Measurements from ENCODE around the gene UBR4. TPM values are rescaled to one million over a fixed set of nuclear protein-coding genes. Genes with fewer than 3 reads are reported as not detected.
"Not testable (repeated sequence)": the region's sequence is repeated elsewhere in the genome, so short reads cannot be mapped to it uniquely, and the experiment has no call there.

UBR4 gene
- total RNA-seq, 1 donor from 2014 or later = 58.1 TPM

DNA sequence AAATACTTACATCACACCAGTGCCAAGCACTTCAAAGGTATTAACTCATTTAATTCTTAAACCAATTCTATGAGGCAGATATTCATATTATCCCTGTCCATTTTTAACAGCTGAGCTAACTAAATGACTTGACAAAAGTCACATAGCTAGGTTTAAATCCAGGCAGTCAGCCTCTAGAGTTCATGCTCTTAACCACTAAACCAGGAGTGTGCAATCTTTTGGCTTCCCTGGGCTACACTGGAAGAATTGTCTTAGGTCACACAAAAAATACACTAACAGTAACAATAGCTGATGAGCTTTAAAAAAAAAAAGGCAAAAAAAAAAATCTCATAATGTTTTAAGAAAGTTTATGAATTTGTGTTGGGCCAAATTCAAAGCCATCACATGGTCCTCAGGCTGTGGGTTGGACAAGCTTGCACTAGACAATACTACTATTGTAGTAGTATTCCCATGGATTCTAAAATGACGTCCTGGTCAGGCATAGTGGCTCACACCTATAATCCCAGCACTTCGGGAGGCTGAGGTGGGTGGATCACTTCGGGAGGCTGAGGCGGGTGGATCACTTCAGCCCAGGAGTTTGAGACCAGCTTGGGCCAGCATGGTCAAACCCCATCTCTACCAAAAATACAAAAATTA lies 10.0 kb downstream of the UBR4 start:
- DNase-seq = no peak
- no peak for ATAC-seq (ENCODE audit: poor library complexity)
- intact Hi-C loops (cut with DNase I) = no loop called here

GRCh38 chr1:19199329-19199968 lies 10.6 kb downstream of the UBR4 start:
- DNase-seq (no peak), ATAC-seq (ENCODE audit: poor library complexity) (no peak)
- intact Hi-C loops (cut with DNase I) = no loop called here

GRCh38 chr1:19198820-19199219 lies 11.2 kb downstream of the UBR4 start:
- ATAC-seq (ENCODE audit: poor library complexity) (no peak), DNase-seq (no peak)
- intact Hi-C loops (cut with DNase I) = no loop called here

- intact Hi-C loops (cut with DNase I) = no loop called here
- ATAC-seq (ENCODE audit: poor library complexity) = no peak
- DNase-seq = no peak
Observed at GRCh38 chr1:19197845-19198244, 12.2 kb downstream of the UBR4 start.

DNA sequence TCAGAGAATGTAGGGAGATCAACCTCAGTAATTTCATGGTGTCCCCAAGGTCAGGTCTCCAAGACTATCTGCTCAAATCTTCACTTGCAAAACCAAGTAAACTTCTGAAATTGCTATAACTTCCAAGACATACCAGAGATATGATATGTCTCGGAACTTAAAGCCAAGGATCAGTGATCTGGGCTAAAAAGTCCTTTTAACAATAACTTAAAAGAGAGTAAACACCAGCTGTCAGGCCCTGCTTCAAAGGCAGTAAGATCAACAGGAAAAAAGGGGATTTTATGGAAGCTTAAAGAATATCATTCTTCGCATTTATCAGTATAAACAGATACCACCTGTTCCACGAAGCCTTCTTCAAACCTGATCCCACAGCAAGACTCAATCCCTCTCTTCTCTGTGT lies 13.7 kb downstream of the UBR4 start:
- no peak for ATAC-seq (ENCODE audit: poor library complexity)
- intact Hi-C loops (cut with DNase I) = no loop called here
- DNase-seq = no peak

DNA sequence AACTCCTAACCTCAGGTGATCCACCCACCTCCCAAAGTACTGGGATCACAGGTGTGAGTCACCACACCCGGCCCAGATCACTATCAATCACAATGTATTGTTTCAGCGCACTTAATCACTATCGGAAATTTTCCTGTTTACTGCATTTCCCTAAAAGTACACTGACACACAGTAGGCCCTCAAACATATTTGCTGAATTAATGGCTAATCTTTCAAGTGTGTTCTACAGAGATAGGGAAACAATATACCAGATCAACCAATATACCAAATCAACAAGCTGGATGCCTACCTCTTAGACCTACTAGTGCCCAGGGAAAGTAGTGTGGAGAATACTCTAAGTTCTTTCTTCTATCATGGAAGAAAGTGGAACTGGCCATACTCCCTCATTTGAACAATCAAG lies 17.1 kb downstream of the UBR4 start:
- intact Hi-C loops (cut with DNase I) = no loop called here
- ATAC-seq (ENCODE audit: poor library complexity) (no peak), DNase-seq (no peak)

GRCh38 chr1:19191811-19192210 lies 18.3 kb downstream of the UBR4 start:
- DNase-seq = no peak
- no peak for ATAC-seq (ENCODE audit: poor library complexity)
- intact Hi-C loops (cut with DNase I) = no loop called here

- ATAC-seq (ENCODE audit: poor library complexity) (no peak), DNase-seq (no peak)
- intact Hi-C loops (cut with DNase I) = no loop called here
Observed at GRCh38 chr1:19190468-19190867, 19.6 kb downstream of the UBR4 start.

GRCh38 chr1:19189270-19189669 lies 20.8 kb downstream of the UBR4 start:
- intact Hi-C loops (cut with DNase I) = no loop called here
- ATAC-seq (ENCODE audit: poor library complexity) = no peak
- DNase-seq = no peak

DNA sequence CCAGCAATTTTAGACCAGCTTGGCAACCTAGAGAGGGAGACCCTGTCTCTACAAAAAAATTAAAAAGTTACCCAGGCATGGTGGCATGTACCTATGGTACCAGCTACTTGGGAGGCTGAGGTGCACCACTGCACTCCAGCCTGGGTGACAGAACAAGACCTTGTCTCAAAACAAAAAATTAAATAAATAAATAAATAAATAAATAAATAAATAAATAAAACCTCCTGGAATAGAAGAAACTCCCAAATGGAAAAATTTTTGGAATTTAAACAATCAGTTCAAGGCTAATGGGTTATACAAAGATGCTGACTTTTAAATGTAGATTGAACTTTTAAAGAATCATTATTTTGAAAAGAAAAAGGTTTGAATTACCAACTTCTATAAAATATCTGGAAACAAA lies 22.2 kb downstream of the UBR4 start:
- ATAC-seq (ENCODE audit: poor library complexity) = no peak
- intact Hi-C loops (cut with DNase I) = no loop called here

DNA sequence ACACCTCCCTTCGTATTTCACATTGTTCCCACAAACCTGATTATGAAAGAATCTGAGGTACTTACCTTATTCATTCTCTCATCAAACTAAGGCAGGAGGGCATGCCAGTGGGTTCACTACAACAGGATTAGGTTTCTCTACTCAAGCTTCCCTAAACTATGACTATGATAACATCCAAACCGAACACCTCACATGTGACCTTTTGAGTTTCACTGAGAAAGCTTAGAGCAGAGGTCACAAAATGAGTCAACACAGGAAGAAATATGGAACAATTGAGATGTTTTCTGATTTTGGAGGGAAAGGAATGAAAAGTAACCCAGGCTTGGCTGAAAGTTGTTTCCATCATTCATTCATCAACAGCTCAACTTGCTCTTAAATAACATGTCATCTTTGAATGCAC lies 24.1 kb downstream of the UBR4 start:
- intact Hi-C loops (cut with DNase I) = no loop called here
- no peak for ATAC-seq (ENCODE audit: poor library complexity)

More for the DNA sequence above, 22.2 kb downstream of the UBR4 start:
- DNase-seq = no peak

DNA sequence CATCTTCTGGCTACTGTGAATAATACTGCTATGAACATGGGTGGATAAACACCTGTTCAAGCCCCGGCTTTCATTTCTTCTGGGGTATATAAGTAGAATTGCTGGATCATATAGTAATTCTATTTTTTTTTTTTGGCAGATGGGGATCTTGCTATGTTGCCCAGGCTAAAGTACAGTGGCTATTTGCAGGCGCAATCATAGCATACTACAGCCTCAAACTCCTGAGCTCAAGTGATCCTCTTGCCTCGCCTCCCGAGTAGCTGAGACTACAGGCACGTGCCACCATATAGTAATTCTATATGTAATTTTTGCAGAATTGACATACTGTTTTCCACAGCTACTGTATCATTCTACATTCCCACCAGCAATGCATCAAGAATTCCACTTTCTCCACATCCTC lies 27.8 kb downstream of the UBR4 start:
- DNase-seq (no peak), ATAC-seq (ENCODE audit: poor library complexity) (no peak)
- intact Hi-C loops (cut with DNase I) = no loop called here

More for the DNA sequence above, 24.1 kb downstream of the UBR4 start:
- no peak for DNase-seq

DNA sequence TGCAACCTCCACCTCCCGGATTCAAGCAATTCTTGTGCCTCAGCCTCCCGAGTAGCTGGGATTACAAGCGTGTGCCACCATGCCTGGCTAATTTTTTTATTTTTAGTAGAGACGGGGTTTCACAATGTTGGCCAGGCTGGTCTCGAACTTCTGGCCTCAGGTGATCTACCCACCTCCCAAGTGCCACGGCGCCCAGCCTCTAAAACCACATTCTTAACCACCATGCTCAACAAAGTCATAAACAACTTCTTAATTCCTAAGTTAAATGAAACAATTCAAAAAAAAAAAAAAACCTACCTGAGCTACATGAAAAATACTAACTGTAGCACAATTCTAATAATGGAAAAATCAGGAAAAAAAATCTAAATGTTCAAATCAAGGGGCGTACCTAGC lies 29.8 kb downstream of the UBR4 start:
- ATAC-seq (ENCODE audit: poor library complexity); intact Hi-C loops (cut with DNase I); DNase-seq: not testable (repeated sequence)

GRCh38 chr1:19179597-19180264 lies 30.3 kb downstream of the UBR4 start:
- intact Hi-C loops (cut with DNase I) = loop anchor here (2.0 to 10.0 kb wide), 2 partner anchors 55 to 61 kb away; no protein-coding TSS in a partner anchor
- ATAC-seq (ENCODE audit: poor library complexity) = peak; percentile 85

DNA sequence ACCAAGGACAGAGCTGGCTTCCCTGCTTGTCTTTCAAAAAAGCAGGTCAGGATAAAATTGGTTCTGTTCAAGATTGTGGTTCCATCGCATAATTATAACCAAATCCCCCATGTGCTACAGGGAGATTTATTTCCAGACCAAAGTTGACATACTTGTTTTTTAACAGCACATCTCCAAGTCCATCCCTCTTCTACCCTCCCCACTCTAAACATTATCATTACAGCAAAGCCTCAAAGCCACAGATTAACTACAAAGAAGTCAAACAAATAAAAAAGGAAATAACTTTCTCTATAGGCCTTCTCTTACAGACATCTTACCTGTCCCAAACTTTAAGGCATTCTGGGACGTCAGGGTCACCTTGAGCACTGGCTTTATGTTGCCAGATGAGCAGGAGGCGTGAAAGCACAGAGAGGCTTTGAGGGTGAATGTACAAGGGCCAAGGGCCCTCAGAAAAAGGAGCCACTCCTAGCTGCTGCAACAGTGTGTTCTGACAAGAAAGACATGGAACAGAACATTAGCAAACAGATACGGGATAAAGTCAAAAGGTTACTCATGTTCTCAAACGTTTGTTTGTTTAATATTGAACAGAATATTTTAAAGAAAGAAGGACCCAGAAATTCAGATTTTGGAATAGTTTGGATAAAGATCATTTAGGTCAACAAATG lies 31.2 kb downstream of the UBR4 start:
- intact Hi-C loops (cut with DNase I) = loop anchor here (2.0 to 10.0 kb wide), 2 partner anchors 54 to 62 kb away; no protein-coding TSS in a partner anchor
- ATAC-seq (ENCODE audit: poor library complexity) = peak; percentile 76
- no peak for DNase-seq

More at GRCh38 chr1:19179597-19180264, 30.3 kb downstream of the UBR4 start:
- DNase-seq = no peak

DNA sequence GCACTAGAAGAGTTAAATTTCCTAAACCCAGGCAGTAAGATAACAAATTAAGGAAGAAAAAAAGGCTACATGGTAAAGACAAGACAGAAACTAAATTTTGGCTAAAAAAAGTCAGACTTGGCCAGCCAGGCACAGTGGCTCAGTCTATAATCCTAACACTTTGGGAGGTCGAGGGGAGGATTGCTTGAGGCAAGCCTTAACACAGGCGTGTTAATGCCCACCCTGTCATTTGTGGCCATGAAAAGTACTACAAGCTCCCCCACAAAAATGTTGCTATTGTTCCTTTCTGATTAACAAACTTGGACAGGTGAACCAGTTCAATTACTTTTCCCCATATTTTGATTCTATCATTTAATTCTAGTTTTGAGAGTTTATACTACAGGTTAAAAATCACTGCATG lies 32.3 kb downstream of the UBR4 start:
- ATAC-seq (ENCODE audit: poor library complexity) (no peak), DNase-seq (no peak)
- intact Hi-C loops (cut with DNase I) = loop anchor here (2.0 to 10.0 kb wide), 2 partner anchors 53 to 63 kb away; no protein-coding TSS in a partner anchor

DNA sequence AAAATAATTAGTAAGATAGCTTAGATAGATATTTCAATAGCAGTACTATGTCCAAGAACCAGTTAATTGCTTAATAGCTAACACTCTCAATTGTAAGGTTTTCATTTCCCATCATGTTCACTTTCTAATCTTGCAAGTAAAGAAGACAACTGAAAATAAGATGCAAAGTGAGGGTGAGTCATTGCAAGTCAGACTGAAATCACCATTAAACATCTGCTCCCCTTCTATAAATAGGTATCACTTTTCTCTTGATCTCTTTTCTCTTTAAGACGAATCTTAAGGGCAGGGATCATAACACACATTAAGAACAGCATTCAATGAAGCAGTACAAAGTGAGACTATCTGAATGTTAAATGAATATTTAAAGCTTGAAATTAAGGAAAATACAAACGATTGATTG lies 40.4 kb downstream of the UBR4 start:
- DNase-seq (no peak), ATAC-seq (ENCODE audit: poor library complexity) (no peak)
- intact Hi-C loops (cut with DNase I) = loop anchor here (10.0 kb wide), 2 partner anchors 45 to 65 kb away; no protein-coding TSS in a partner anchor

GRCh38 chr1:19167140-19167539 lies 42.9 kb downstream of the UBR4 start:
- DNase-seq (no peak), ATAC-seq (ENCODE audit: poor library complexity) (no peak)
- intact Hi-C loops (cut with DNase I) = loop anchor here (10.0 kb wide), 1 partner anchor 62 kb away; no protein-coding TSS in a partner anchor

DNA sequence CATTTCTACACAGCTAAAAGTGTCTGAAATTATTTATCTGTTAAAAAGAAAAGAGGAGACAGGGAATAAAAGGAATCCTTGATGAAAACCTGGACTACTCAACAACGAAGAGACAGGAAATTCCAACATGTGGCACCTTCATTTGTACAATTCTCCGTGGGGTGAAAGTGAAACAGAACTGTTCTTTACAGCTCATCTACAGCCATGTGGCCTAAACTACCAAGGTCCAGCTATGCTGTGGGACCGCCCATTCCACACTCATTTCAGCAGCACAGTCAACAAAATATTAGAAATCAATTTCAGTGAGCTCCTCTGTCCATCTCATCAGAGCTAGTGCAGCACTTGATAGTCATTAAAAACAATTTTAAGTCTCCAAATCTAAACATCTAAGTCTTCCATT lies 44.0 kb downstream of the UBR4 start:
- intact Hi-C loops (cut with DNase I) = loop anchor here (10.0 kb wide), 1 partner anchor 61 kb away; no protein-coding TSS in a partner anchor
- no peak for ATAC-seq (ENCODE audit: poor library complexity)

More for the DNA sequence above, 44.0 kb downstream of the UBR4 start:
- no peak for DNase-seq

Measured in Right ventricle myocardium superior (tissue), 1 donor.